GM12892 (cell line): Measurements from ENCODE around the gene DOLPP1.

ENCODE experiments used
- POLR2A ChIP-seq: IDR thresholded peaks from 2 replicates; pipeline ENCODE4 v1.6.1; 2011; ENCODE audit warnings: low read depth, low read length, control low read depth
- POLR2AphosphoS5 ChIP-seq: IDR thresholded peaks from 2 replicates; pipeline ENCODE4 v1.6.1; 2011; ENCODE audit warnings: low read depth, low read length, control low read depth
- TAF1 ChIP-seq: IDR thresholded peaks from 2 replicates; pipeline ENCODE4 v1.6.1; 2011; ENCODE audit warnings: low read depth, mild to moderate bottlenecking, control low read depth, low read length, borderline replicate concordance

GRCh38 chr9:129078691-129079503 lies 2.0 kb upstream of the DOLPP1 start:
- no peak for TF ChIP-seq POLR2AphosphoS5
- TF ChIP-seq POLR2A, result no peak
- no peak for TF ChIP-seq TAF1
